WERI-Rb-1 (cell line): Measurements from ENCODE around the gene THSD8.

Experiments used
- DNase-seq: peaks from one replicate; pipeline ENCODE4 v3.0.0-alpha.2; 2020
- H3K27ac ChIP-seq: fragments of 250-450 bp; sonication (Bioruptor Pico); 2 replicates; pipeline ENCODE4 v1.5.1; 2020; ENCODE audit warnings: mild to moderate bottlenecking, moderate library complexity
- H3K27me3 ChIP-seq: fragments of 250-450 bp; sonication (Bioruptor Pico); 2 replicates; pipeline ENCODE4 v1.5.1; 2021; ENCODE audit warnings: mild to moderate bottlenecking, low read depth, moderate library complexity; ENCODE audit not compliant: insufficient read depth, severe bottlenecking
- H3K36me3 ChIP-seq: fragments of 250-450 bp; sonication (Bioruptor Pico); 2 replicates; pipeline ENCODE4 v1.5.1; 2020; ENCODE audit warnings: mild to moderate bottlenecking, moderate library complexity
- H3K4me3 ChIP-seq: 2 replicates; pipeline ENCODE4 v1.5.1; 2011; ENCODE audit warnings: low read depth, mild to moderate bottlenecking, control low read depth, low read length
- H3K9me3 ChIP-seq: fragments of 250-450 bp; sonication (Bioruptor Pico); 2 replicates; pipeline ENCODE4 v1.5.1; 2021; ENCODE audit warnings: mild to moderate bottlenecking, moderate library complexity; ENCODE audit not compliant: severe bottlenecking
- TF ChIP-seq, protein P1 (sequence below): IDR thresholded peaks from 2 replicates; pipeline ENCODE4 v1.5.1; 2011; ENCODE audit warnings: low read depth, mild to moderate bottlenecking, control low read depth, inconsistent platforms, low read length

The THSD8 gene

DNA sequence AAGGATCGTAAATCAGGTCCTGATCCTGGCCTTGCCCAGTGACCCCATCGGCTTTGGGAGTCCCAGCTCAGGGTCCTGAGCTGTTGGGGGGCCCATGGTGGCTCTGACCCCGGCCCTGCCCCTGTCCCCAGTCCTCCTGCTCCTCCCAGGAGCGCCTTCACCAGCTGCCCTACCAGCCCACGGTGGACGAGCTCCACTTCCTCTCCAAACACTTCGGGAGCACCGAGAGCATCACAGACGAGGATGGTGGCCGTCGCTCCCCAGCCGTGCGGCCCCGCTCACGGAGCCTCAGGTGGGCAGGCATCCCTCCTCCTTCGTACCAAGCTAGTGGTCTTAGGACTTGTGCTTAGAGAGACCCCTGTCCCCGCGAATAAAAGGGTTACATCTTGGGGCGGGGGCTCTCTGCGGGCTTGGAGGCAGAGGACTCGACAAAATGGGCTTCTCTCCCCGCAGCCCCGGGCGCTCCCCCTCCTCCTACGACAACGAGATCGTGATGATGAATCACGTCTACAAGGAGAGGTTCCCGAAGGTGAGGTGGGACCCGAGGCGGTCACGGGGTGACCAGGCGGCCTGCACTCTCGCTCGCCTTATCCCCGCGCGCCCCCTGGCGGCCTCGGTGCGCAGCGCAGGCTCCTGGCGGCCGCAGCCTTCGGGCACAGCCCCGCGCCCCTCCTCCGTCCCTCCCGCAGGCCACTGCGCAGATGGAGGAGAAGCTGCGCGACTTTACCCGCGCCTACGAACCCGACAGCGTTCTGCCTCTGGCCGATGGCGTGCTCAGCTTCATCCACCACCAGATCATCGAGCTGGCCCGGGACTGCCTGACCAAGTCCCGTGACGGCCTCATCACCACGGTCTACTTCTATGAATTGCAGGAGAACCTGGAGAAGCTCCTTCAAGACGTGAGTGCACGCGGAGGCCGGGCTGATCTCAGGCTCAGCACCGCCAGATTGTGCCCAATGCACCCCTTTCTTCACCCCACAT lies 45.6 kb downstream of the THSD8 start:
- peaks cover 52% of the 10 kb centered on the region for H3K36me3 ChIP-seq
- H3K27ac ChIP-seq, result peak overlapping the region; percentile 7
- TF ChIP-seq, protein P1, sequence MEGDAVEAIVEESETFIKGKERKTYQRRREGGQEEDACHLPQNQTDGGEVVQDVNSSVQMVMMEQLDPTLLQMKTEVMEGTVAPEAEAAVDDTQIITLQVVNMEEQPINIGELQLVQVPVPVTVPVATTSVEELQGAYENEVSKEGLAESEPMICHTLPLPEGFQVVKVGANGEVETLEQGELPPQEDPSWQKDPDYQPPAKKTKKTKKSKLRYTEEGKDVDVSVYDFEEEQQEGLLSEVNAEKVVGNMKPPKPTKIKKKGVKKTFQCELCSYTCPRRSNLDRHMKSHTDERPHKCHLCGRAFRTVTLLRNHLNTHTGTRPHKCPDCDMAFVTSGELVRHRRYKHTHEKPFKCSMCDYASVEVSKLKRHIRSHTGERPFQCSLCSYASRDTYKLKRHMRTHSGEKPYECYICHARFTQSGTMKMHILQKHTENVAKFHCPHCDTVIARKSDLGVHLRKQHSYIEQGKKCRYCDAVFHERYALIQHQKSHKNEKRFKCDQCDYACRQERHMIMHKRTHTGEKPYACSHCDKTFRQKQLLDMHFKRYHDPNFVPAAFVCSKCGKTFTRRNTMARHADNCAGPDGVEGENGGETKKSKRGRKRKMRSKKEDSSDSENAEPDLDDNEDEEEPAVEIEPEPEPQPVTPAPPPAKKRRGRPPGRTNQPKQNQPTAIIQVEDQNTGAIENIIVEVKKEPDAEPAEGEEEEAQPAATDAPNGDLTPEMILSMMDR, result peak; percentile 98
- peak; percentile 88 for DNase-seq
- H3K4me3 ChIP-seq, result no peak overlapping the region
- H3K9me3 ChIP-seq, result no peaks in the 10 kb centered on the region
- H3K27me3 ChIP-seq, result no peaks in the 10 kb centered on the region
